Thyroid gland (tissue), 4 donors: ENCODE results near the gene IVD. TPM values are rescaled to one million over a fixed set of nuclear protein-coding genes. Genes with fewer than 3 reads are reported as not detected.

Experiments used
- DNase-seq, 2 donors: peaks; one replicate each; pipeline ENCODE4 v3.0.0-alpha.2; 2019
- H3K27ac ChIP-seq, 3 donors: fragments of 200-600 bp; sonication (generic); 1 replicate in 2 of 3; 2 replicates in 1 of 3; pipeline ENCODE4 v1.5.1; 2016 to 2019; ENCODE audit warnings: mild to moderate bottlenecking in 1 of 3, moderate library complexity in 1 of 3
- H3K27me3 ChIP-seq: fragments of 200-600 bp; sonication (generic); one replicate; pipeline ENCODE4 v1.5.1; 2019
- H3K36me3 ChIP-seq, 2 donors: fragments of 200-600 bp; sonication (generic); one replicate each; pipeline ENCODE4 v1.5.1; 2016 to 2019
- H3K4me1 ChIP-seq, 2 donors: fragments of 200-600 bp; sonication (generic); one replicate each; pipeline ENCODE4 v1.5.1; 2017 to 2019
- H3K4me3 ChIP-seq, 3 donors: fragments of 200-600 bp; sonication (generic); replicated peaks in 1 of 3; 1 replicate in 2 of 3; 2 replicates in 1 of 3; pipeline ENCODE4 v1.5.1; 2016; ENCODE audit warnings: mild to moderate bottlenecking in 1 of 3
- H3K9me3 ChIP-seq: fragments of 200-600 bp; sonication (generic); one replicate; pipeline ENCODE4 v1.5.1; 2017
- CTCF ChIP-seq, 6 experiments: fragments of 200-600 bp in 3 of 6; fragments of 450-650 bp in 3 of 6; sonication (generic) in 3 of 6; IDR thresholded peaks; one replicate each; pipeline ENCODE4 v1.5.1; 2016 to 2019; ENCODE audit warnings: antibody characterized with exemption in 6 of 6, mild to moderate bottlenecking in 2 of 6, inconsistent platforms in 1 of 6, moderate library complexity in 1 of 6
- POLR2A ChIP-seq, 2 donors: fragments of 450-650 bp; IDR thresholded peaks; one replicate each; pipeline ENCODE4 v1.6.1; 2017; ENCODE audit warnings: antibody characterized with exemption in 2 of 2, mild to moderate bottlenecking in 2 of 2, moderate library complexity in 1 of 2
- WGBS, 2 donors: methylation state at CpG; one replicate each; pipeline ENCODE4 v1.1.5; 2017; 5-methylcytosine and 5-hydroxymethylcytosine counted together
- intact Hi-C: fragments of 100-400 bp; cut with DNase I; formaldehyde crosslinking; loops from one replicate; pipeline ENCODE4 v1.15.1; 2023
- total RNA-seq, 4 donors: library from RNA; depleted of rRNA; stranded (reverse); fragments of >200 nt; gene quantifications; one replicate each; pipeline ENCODE4 v1.2.3, GENCODE V29; 2016

IVD gene
- total RNA-seq, 4 donors from 2014 or later = 393 to 723 (median 539) TPM

GRCh38 chr15:40430271-40430805, 24.7 kb downstream of the IVD start:
- Histone ChIP-seq H3K4me3 (no peak overlapping the region), H3K27me3 (no peaks in the 10 kb centered on the region), H3K27ac (no peak overlapping the region), H3K9me3 (no peaks in the 10 kb centered on the region), H3K4me1 (no peaks in the 10 kb centered on the region), H3K36me3 (no peaks in the 10 kb centered on the region)
- TF ChIP-seq CTCF (IDR thresholded peaks at IDR 0.05) (no peak), POLR2A (IDR thresholded peaks at IDR 0.05) (no peak)
- WGBS, 2 donors = 78 to 81% methylated on average over 10 of the region's 10 CpGs
- DNase-seq = no peak
- intact Hi-C loops = no loop called here

GRCh38 chr15:40435023-40435709, 29.6 kb downstream of the IVD start:
- H3K4me3 ChIP-seq = no peak overlapping the region
- H3K4me1 ChIP-seq = peaks cover 11 to 31% of the 10 kb centered on the region in 2 donors
- H3K27ac ChIP-seq = no peak overlapping the region
- intact Hi-C loops = no loop called here
- 57 to 62% methylated on average over 19 to 20 of the region's 20 CpGs for WGBS, 2 donors
- H3K9me3 ChIP-seq = no peaks in the 10 kb centered on the region
- DNase-seq = no peak
- TF ChIP-seq POLR2A (IDR thresholded peaks at IDR 0.05) (no peak), CTCF (IDR thresholded peaks at IDR 0.05) (no peak)
- no peaks in the 10 kb centered on the region for H3K36me3 ChIP-seq
- no peaks in the 10 kb centered on the region for H3K27me3 ChIP-seq

- WGBS, 2 donors = 18 to 21% methylated on average over 11 to 15 of the region's 15 CpGs
- no peaks in the 10 kb centered on the region for H3K36me3 ChIP-seq
- DNase-seq = no peak
- peak overlapping the region in 1 of 3 donors; percentile 27 for H3K4me3 ChIP-seq
- intact Hi-C loops = no loop called here
- TF ChIP-seq CTCF (IDR thresholded peaks at IDR 0.05) (no peak), POLR2A (IDR thresholded peaks at IDR 0.05) (no peak)
- peaks cover 11 to 31% of the 10 kb centered on the region in 2 donors for H3K4me1 ChIP-seq
- H3K27me3 ChIP-seq = no peaks in the 10 kb centered on the region
- H3K9me3 ChIP-seq = no peaks in the 10 kb centered on the region
- no peak overlapping the region for H3K27ac ChIP-seq
Measured at GRCh38 chr15:40435710-40436089, 30.1 kb downstream of the IVD start.

- no peaks in the 10 kb centered on the region for H3K36me3 ChIP-seq
- H3K27ac ChIP-seq = no peak overlapping the region
- H3K4me1 ChIP-seq = peaks cover 11 to 31% of the 10 kb centered on the region in 2 donors
- 2 to 5% methylated on average over 4 to 10 of the region's 39 CpGs for WGBS, 2 donors
- H3K27me3 ChIP-seq = no peaks in the 10 kb centered on the region
- no peaks in the 10 kb centered on the region for H3K9me3 ChIP-seq
- peak in 1 of 2 donors; percentile 38 for DNase-seq
- TF ChIP-seq POLR2A (IDR thresholded peaks at IDR 0.05) (no peak), CTCF (IDR thresholded peaks at IDR 0.05) (no peak)
- intact Hi-C loops = no loop called here
- H3K4me3 ChIP-seq = peak overlapping the region in 1 of 3 donors; percentile 27
Measured at GRCh38 chr15:40436116-40436891, 30.7 kb downstream of the IVD start.
